Heart right ventricle (tissue), 16 donors: Measurements from ENCODE around the gene CIZ1. TPM values are rescaled to one million over a fixed set of nuclear protein-coding genes. Genes with fewer than 3 reads are reported as not detected.
"Not testable (repeated sequence)": the region's sequence is repeated elsewhere in the genome, so short reads cannot be mapped to it uniquely, and the experiment has no call there.

Source experiments
- ATAC-seq, 8 donors: fragments of 200-7000 bp; cut with Tn5 transposase; one replicate each; pipeline ENCODE4 v1.9.1; 2020; ENCODE audit warnings: mild to moderate bottlenecking in 8 of 8, moderate library complexity in 8 of 8, moderate number of reproducible peaks in 1 of 8
- DNase-seq, 2 donors: peaks; one replicate each; pipeline ENCODE4 v3.0.0-alpha.2; 2020
- H3K27ac ChIP-seq, 10 donors: fragments of 200-600 bp; sonication (generic) in 2 of 10; one replicate each; pipeline versions ENCODE4 v1.5.0 to v1.8.0; 2020 to 2022; ENCODE audit warnings: mild to moderate bottlenecking in 3 of 10
- H3K27me3 ChIP-seq, 7 donors: fragments of 200-600 bp; one replicate each; pipeline ENCODE4 v1.8.0; 2021 to 2022; ENCODE audit warnings: mild to moderate bottlenecking in 2 of 7
- H3K36me3 ChIP-seq, 9 donors: fragments of 200-600 bp; sonication (generic) in 1 of 9; one replicate each; pipeline versions ENCODE4 v1.5.0 to v1.8.0; 2020 to 2022; ENCODE audit warnings: mild to moderate bottlenecking in 2 of 9
- H3K4me1 ChIP-seq, 9 donors: fragments of 200-600 bp; sonication (generic) in 1 of 9; one replicate each; pipeline versions ENCODE4 v1.5.0 to v1.8.0; 2020 to 2022; ENCODE audit warnings: mild to moderate bottlenecking in 4 of 9
- H3K4me3 ChIP-seq, 10 donors: fragments of 200-600 bp; sonication (generic) in 2 of 10; one replicate each; pipeline versions ENCODE4 v1.5.0 to v1.8.0; 2020 to 2022; ENCODE audit warnings: mild to moderate bottlenecking in 7 of 10, moderate library complexity in 2 of 10
- H3K9me3 ChIP-seq, 11 donors: fragments of 200-600 bp in 10 of 11; sonication (generic) in 2 of 11; one replicate each; pipeline versions ENCODE4 v1.5.0 to v1.8.0; 2013 to 2022; ENCODE audit warnings: mild to moderate bottlenecking in 2 of 11, control low read depth in 1 of 11, moderate library complexity in 1 of 11
- CTCF ChIP-seq, 9 donors: fragments of 200-600 bp; sonication (generic) in 2 of 9; IDR thresholded peaks; one replicate each; pipeline versions ENCODE4 v1.5.0 to v1.8.0; 2021 to 2022; ENCODE audit warnings: antibody characterized with exemption in 9 of 9, mild to moderate bottlenecking in 5 of 9, moderate library complexity in 1 of 9
- WGBS, 2 donors: extraction: QIAGEN DNeasy Blood & Tissue Kit; methylation state at CpG; one replicate each; pipeline ENCODE4 v1.1.7; 2013; ENCODE audit warnings: inconsistent platforms in 1 of 2; 5-methylcytosine and 5-hydroxymethylcytosine counted together
- intact Hi-C, 10 donors: fragments of 100-400 bp; cut with DNase I; formaldehyde crosslinking; loops; one replicate each; pipeline versions ENCODE4 v1.11.1 to v1.14.2; 2022
- polyA plus RNA-seq, 2 donors: library from polyadenylated mRNA; stranded (reverse); fragments of 200-250 nt; gene quantifications; one replicate each; pipeline ENCODE4 v1.2.3, GENCODE V29; 2013
- total RNA-seq, 10 donors: library from RNA; stranded (reverse); fragmentation: NEBNext Ultra II Directional in 3 of 10; extraction: Animal tissue kit (Norgen Biotek cat#: 25700) in 3 of 10; gene quantifications; one replicate each; pipeline versions ENCODE4 v1.2.1 to v1.2.4, GENCODE V29; 2021 to 2023
- donor health status: Arrhythmogenic right ventricular cardiomyopathy.
- donor health status: ischemic (EF 13 %, LVEDD 7.1; RV severe dilation, severe dysfunction).
- donor health status: healthy with polysubstance abuse.
- donor health status: DM: no; HTN: yes; CAD: no.
- donor health status: DM: no; HTN: no; CAD: no.
- donor health status: ischemic (EF 25% LVEDD 6.9; RV normal size, moderate dysfunction).
- donor health status: ischemic (EF 25% LVEDD 5.7; RV mildly dilated, moderate dysfunction).
- donor health status: healthy.
- donor health status: DM: yes; HTN: yes; CAD: no.
- donor health status: Ischemic cardiomyopathy.
- donor health status: ischemic (EF 35%, LVEDD 5.7; RV mildly dilated, moderate dysfunction).
- donor health status: nonischemic (EF 11% LVEDD 7.7; RV severe dilation, severe dysfunction).
- donor health status: DM: yes; HTN: yes; CAD: no.
- donor health status: PGD.
- donor health status: ischemic (EF 29% LVEDD 5.4; RV normal size, mild dysfunction).
- donor health status: nonischemic (EF 23%, LVEDD 6.1; RV moderate dilation, normal function).

The CIZ1 gene
- total and polyA plus RNA-seq, 12 donors = 39.7 to 96.0 (median 75.0) TPM

- Histone ChIP-seq H3K27me3 (no peaks in the 10 kb centered on the region), H3K9me3 (no peaks in the 10 kb centered on the region), H3K27ac (no peak overlapping the region), H3K36me3 (peaks cover 0 to 82% (median 26%) of the 10 kb centered on the region in 9 donors), H3K4me3 (no peak overlapping the region), H3K4me1 (peaks cover 8 to 13% (median 11%) of the 10 kb centered on the region in 9 donors)
- 86 to 88% methylated on average over 11 of the region's 11 CpGs for WGBS, 2 donors
- TF ChIP-seq CTCF (IDR thresholded peaks at IDR 0.05) = no peak
- no peak for DNase-seq
- intact Hi-C loops = no loop called here
- ATAC-seq = no peak
These were observed 5.1 kb downstream of the CIZ1 start for GRCh38 chr9:128185979-128186965.

GRCh38 chr9:128182893-128183588, 8.3 kb downstream of the CIZ1 start:
- Histone ChIP-seq H3K36me3 (peaks cover 9 to 91% (median 52%) of the 10 kb centered on the region in 9 donors), H3K27me3 (no peaks in the 10 kb centered on the region), H3K27ac (no peak overlapping the region), H3K4me1 (no peaks in the 10 kb centered on the region), H3K4me3 (no peak overlapping the region), H3K9me3 (no peaks in the 10 kb centered on the region)
- ATAC-seq (peak in 1 of 8 donors; percentile 14), DNase-seq (no peak)
- 90 to 93% methylated on average over 12 of the region's 12 CpGs for WGBS, 2 donors
- no peak for TF ChIP-seq CTCF (IDR thresholded peaks at IDR 0.05)
- intact Hi-C loops = no loop called here

GRCh38 chr9:128181480-128181879, 9.9 kb downstream of the CIZ1 start:
- peak in 1 of 2 donors; percentile 55 for DNase-seq
- H3K4me3 ChIP-seq, intact Hi-C loops, ATAC-seq, H3K4me1 ChIP-seq, H3K9me3 ChIP-seq, H3K27me3 ChIP-seq, H3K27ac ChIP-seq: not testable (repeated sequence)
- 27 to 44% methylated on average over 11 of the region's 12 CpGs for WGBS, 2 donors
- peak in 7 of 9 donors; percentile 38 to 60 (median 51) for TF ChIP-seq CTCF (IDR thresholded peaks at IDR 0.05)
- H3K36me3 ChIP-seq = peaks cover 9 to 92% (median 64%) of the 10 kb centered on the region in 9 donors

GRCh38 chr9:128180447-128180846, 10.9 kb downstream of the CIZ1 start:
- H3K4me1 ChIP-seq = no peaks in the 10 kb centered on the region
- no peak overlapping the region for H3K27ac ChIP-seq
- intact Hi-C loops = no loop called here
- H3K4me3 ChIP-seq = no peak overlapping the region
- no peaks in the 10 kb centered on the region for H3K27me3 ChIP-seq
- H3K9me3 ChIP-seq = no peaks in the 10 kb centered on the region
- no peak for ATAC-seq
- no peak for DNase-seq
- peaks cover 9 to 92% (median 74%) of the 10 kb centered on the region in 9 donors for H3K36me3 ChIP-seq
- 98% methylated on average over 8 of the region's 8 CpGs for WGBS, 2 donors
- TF ChIP-seq CTCF (IDR thresholded peaks at IDR 0.05) = no peak
